IPS DF 6.9 (cell line): ENCODE measurements around the gene ORC3.
A peak's percentile ranks its signal among the peaks of the same experiment; 100 is the strongest.

Experiments
- DNase-seq: peaks from one replicate; pipeline ENCODE4 v3.0.0-alpha.2; 2013; ENCODE audit warnings: low read depth, low spot score
- H3K27ac ChIP-seq: one replicate; pipeline ENCODE4 v1.5.1; 2013; ENCODE audit warnings: low read length, control low read depth
- H3K27me3 ChIP-seq: 2 replicates; pipeline ENCODE4 v1.6.1; 2013; ENCODE audit warnings: mild to moderate bottlenecking, low read length; ENCODE audit not compliant: control insufficient read depth, insufficient read depth
- H3K36me3 ChIP-seq: 2 replicates; pipeline ENCODE4 v1.6.1; 2013; ENCODE audit warnings: low read length; ENCODE audit not compliant: control insufficient read depth, insufficient read depth
- H3K4me1 ChIP-seq: 2 replicates; pipeline ENCODE4 v1.6.1; 2013; ENCODE audit warnings: low read length; ENCODE audit not compliant: control insufficient read depth, insufficient read depth
- H3K4me3 ChIP-seq: 2 replicates; pipeline ENCODE4 v1.5.1; 2013; ENCODE audit warnings: mild to moderate bottlenecking, low read length
- H3K9me3 ChIP-seq: 2 replicates; pipeline ENCODE4 v1.6.1; 2013; ENCODE audit warnings: low read length, inconsistent platforms; ENCODE audit not compliant: control insufficient read depth, insufficient read depth
- WGBS: extraction: QIAGEN DNeasy Blood & Tissue Kit; methylation state at CpG from one replicate; pipeline ENCODE4 v1.1.7; 2013; ENCODE audit warnings: mixed read lengths, missing lambda C conversion rate; ENCODE audit not compliant: insufficient read length, insufficient coverage; 5-methylcytosine and 5-hydroxymethylcytosine counted together

ORC3 gene

DNA sequence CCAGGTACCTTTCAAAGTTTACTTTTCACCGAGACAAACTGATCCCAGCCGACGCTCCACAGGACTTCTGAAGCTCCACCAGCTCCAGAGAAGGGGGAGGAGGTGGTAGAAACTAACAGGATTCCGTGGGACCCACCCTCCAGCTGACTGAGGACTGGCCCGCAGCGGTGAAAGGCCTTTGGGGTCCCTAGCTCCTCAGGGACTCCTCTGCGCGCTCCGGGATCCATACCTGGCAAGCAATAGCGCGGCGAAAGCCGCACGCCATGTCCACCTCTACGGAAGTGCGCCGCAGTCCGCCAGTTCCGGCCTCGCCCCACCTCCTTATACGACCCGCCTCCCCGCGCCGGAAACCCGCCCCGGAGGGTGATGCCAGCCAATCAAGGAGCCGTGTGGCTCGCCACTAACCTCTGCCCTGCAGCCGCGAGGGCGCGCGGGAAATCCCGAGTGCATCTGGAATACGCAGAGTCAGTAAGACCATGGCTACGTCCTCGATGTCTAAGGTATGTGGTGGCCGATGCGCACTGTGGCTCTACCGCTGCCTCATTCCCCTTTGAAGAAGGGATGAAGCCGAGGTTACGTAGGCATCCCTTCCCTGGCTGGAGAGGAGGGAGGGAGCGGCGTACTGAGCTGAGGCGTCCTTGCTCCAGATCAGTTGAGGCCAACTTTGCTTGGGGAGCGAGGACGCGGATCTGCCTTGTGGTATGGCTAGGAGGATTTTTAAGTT lies at the start of gene ORC3, which contains the start of gene RARS2:
TSS of gene ORC3 (plus strand) at position 443 of the 724 bp plus-strand sequence. CDS start at position 477, 34 bp downstream.
TSS of gene RARS2 (minus strand) at position 295 of the 724 bp plus-strand sequence. CDS start at position 265, 30 bp downstream.
- H3K4me3 ChIP-seq: peak within 1 kb of the TSS; percentile 73
- H3K27ac ChIP-seq: no peak within 1 kb of the TSS
- H3K4me1 ChIP-seq: no peaks in the 10 kb centered on the region
- DNase-seq: peak; percentile 71
- H3K36me3 ChIP-seq: no peaks in the 10 kb centered on the region
- no CpG with 5 or more reads among the region's 49 CpGs for WGBS
- H3K27me3 ChIP-seq: no peaks in the 10 kb centered on the region
- no peaks in the 10 kb centered on the region for H3K9me3 ChIP-seq

GRCh38 chr6:87540539-87540938 lies 49.4 kb upstream of the ORC3 start:
- H3K4me1 ChIP-seq: no peaks in the 10 kb centered on the region
- WGBS: no CpG with 5 or more reads among the region's 4 CpGs
- no peaks in the 10 kb centered on the region for H3K27me3 ChIP-seq
- no peak overlapping the region for H3K4me3 ChIP-seq
- peaks cover 3% of the 10 kb centered on the region; the same call in 1 of the 2 replicates for H3K36me3 ChIP-seq
- no peak overlapping the region for H3K27ac ChIP-seq
- no peaks in the 10 kb centered on the region for H3K9me3 ChIP-seq
- no peak for DNase-seq

GRCh38 chr6:87541041-87541440 lies 48.9 kb upstream of the ORC3 start:
- Histone ChIP-seq H3K36me3 (peaks cover 3% of the 10 kb centered on the region; the same call in 1 of the 2 replicates), H3K27ac (no peak overlapping the region)
- WGBS: no CpG with 5 or more reads among the region's 1 CpG

GRCh38 chr6:87541744-87542143 lies 48.2 kb upstream of the ORC3 start:
- Histone ChIP-seq H3K27me3 (no peaks in the 10 kb centered on the region), H3K4me1 (no peaks in the 10 kb centered on the region), H3K4me3 (no peak overlapping the region), H3K27ac (no peak overlapping the region), H3K36me3 (peaks cover 3% of the 10 kb centered on the region; the same call in 1 of the 2 replicates), H3K9me3 (no peaks in the 10 kb centered on the region)
- DNase-seq: no peak
- WGBS: no CpG with 5 or more reads among the region's 2 CpGs

More at GRCh38 chr6:87541041-87541440, 48.9 kb upstream of the ORC3 start:
- no peak for DNase-seq
- Histone ChIP-seq H3K9me3 (no peaks in the 10 kb centered on the region), H3K4me3 (no peak overlapping the region), H3K27me3 (no peaks in the 10 kb centered on the region), H3K4me1 (no peaks in the 10 kb centered on the region)

- H3K9me3 ChIP-seq: no peaks in the 10 kb centered on the region
- H3K4me3 ChIP-seq: no peak overlapping the region
- no CpG with 5 or more reads among the region's 4 CpGs for WGBS
- H3K36me3 ChIP-seq: peaks cover 3% of the 10 kb centered on the region; the same call in 1 of the 2 replicates
- H3K27me3 ChIP-seq: no peaks in the 10 kb centered on the region
- no peaks in the 10 kb centered on the region for H3K4me1 ChIP-seq
- DNase-seq: no peak
- H3K27ac ChIP-seq: no peak overlapping the region
Measured at GRCh38 chr6:87543696-87544473, 46.0 kb upstream of the ORC3 start.

GRCh38 chr6:87544474-87544735 lies 45.5 kb upstream of the ORC3 start:
- H3K27me3 ChIP-seq: no peaks in the 10 kb centered on the region
- no peak overlapping the region for H3K4me3 ChIP-seq
- no peaks in the 10 kb centered on the region for H3K9me3 ChIP-seq
- DNase-seq: no peak
- H3K4me1 ChIP-seq: no peaks in the 10 kb centered on the region
- H3K27ac ChIP-seq: no peak overlapping the region
- WGBS: 100% methylated on average over 1 of the region's 1 CpG
- H3K36me3 ChIP-seq: peaks cover 3% of the 10 kb centered on the region; the same call in 1 of the 2 replicates

- Histone ChIP-seq H3K9me3 (no peaks in the 10 kb centered on the region), H3K36me3 (no peaks in the 10 kb centered on the region; the same call in 1 of the 2 replicates), H3K27ac (no peak overlapping the region), H3K4me3 (no peak overlapping the region), H3K4me1 (no peaks in the 10 kb centered on the region), H3K27me3 (no peaks in the 10 kb centered on the region)
- no CpG with 5 or more reads among the region's 2 CpGs for WGBS
- DNase-seq: no peak
Measured at GRCh38 chr6:87551799-87552198, 38.1 kb upstream of the ORC3 start.

DNA sequence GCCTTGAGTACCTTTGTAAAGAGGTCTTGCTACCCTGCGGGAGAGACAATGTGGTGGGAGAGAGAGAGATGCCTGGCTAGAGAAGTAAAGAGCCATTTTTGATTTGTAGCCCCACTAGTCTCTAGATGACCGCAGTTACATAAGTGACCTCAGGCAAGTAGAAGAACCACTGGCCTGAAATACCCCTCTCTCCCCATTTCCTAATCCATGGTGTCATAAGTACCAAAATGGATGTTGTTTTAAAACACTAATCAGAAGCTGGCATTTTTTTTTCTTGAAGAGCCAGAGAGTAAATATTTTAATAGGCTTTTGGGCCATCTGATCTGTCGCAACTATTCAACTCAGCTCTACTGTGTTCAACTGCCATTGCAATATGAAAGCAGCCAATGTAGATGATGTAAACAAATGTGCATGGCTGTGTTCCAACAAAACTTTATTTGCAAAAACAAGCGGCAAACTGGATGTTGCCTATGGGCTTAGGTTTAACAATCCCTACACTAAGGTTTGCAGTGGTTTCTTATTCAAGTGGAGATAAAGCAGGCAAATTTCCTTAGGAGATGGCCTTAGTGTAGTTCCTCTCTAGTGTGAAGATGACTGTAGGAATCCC lies 36.7 kb upstream of the ORC3 start:
- no peaks in the 10 kb centered on the region; the same call in 1 of the 2 replicates for H3K36me3 ChIP-seq

GRCh38 chr6:87555506-87555905 lies 34.4 kb upstream of the ORC3 start:
- no peak for DNase-seq
- no peaks in the 10 kb centered on the region for H3K27me3 ChIP-seq
- H3K9me3 ChIP-seq: no peaks in the 10 kb centered on the region
- no peaks in the 10 kb centered on the region for H3K36me3 ChIP-seq
- H3K4me1 ChIP-seq: no peaks in the 10 kb centered on the region
- no peak overlapping the region for H3K4me3 ChIP-seq
- no peak overlapping the region for H3K27ac ChIP-seq

More for the DNA sequence above, 36.7 kb upstream of the ORC3 start:
- Histone ChIP-seq H3K27me3 (no peaks in the 10 kb centered on the region), H3K27ac (no peak overlapping the region), H3K4me1 (no peaks in the 10 kb centered on the region), H3K9me3 (no peaks in the 10 kb centered on the region), H3K4me3 (no peak overlapping the region)
- no peak for DNase-seq
- no CpG with 5 or more reads among the region's 4 CpGs for WGBS

- no peak overlapping the region for H3K4me3 ChIP-seq
- H3K4me1 ChIP-seq: no peaks in the 10 kb centered on the region
- no peak overlapping the region for H3K27ac ChIP-seq
- no peaks in the 10 kb centered on the region for H3K9me3 ChIP-seq
- H3K36me3 ChIP-seq: no peaks in the 10 kb centered on the region; the same call in 1 of the 2 replicates
- H3K27me3 ChIP-seq: no peaks in the 10 kb centered on the region
- no peak for DNase-seq
Measured at GRCh38 chr6:87558446-87558845, 31.5 kb upstream of the ORC3 start.
